ENCODE measurements around the gene HSCB.
"Not testable (repeated sequence)": the region's sequence is repeated elsewhere in the genome, so short reads cannot be mapped to it uniquely, and the experiment has no call there.

HSCB gene

DNA sequence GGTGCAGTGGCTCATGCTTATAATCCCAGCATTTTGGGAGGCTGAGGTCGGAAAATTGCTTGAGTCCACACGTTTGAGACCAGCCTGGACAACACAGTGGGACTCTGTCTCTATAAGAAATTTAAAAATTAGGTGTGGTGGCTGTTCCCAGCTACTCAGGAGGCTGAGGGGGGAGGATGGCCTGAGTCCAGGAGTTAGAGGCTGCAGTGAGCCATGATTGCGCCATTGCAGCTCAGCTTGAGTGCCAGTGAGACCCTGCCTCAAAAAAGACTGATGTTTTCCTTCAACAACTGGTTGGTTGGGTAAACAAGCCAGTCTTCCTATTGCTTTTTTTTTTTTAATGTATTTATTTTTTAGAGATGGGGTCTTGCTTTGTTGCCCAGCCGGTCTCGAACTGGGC is 49.3 kb downstream of the HSCB start:
- no peak for FAIRE-seq
- DNase-seq (ENCODE audit: low spot score), result no peak

DNA sequence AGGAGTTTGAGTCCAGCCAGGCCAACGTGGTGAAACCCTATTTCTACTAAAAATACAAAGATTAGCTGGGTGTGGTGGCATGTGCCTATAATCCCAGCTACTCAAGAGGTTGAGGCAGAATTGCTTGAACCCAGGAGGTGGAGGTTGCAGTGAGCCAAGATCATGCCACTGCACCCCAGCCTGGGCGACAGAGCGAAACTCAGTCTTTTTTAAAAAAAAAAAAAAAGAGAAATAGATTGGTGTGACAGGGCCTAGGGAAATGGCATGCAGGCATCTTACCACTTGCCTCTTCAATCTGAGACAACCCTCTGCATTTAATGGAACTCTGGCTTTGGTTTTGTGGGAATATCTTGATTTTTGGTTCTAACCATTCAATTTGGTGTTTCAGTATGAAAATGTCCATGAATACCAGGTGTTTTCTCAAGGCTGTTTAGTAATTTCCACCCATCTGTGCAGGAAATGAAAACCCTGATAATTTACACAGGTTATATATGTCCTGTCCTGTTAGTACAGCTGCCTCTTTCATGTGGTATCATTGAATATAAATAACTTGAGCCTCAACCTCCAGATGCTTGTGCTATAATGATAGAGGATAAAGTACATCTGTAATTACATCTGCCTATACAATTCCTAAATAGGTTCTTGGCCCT is 50.1 kb downstream of the HSCB start:
- FAIRE-seq, result no peak
- DNase-seq (ENCODE audit: low spot score), result no peak

- no peak for DNase-seq (ENCODE audit: low spot score)
- no peak for FAIRE-seq
These were observed 50.9 kb downstream of the HSCB start for GRCh38 chr22:28792491-28793383.

DNA sequence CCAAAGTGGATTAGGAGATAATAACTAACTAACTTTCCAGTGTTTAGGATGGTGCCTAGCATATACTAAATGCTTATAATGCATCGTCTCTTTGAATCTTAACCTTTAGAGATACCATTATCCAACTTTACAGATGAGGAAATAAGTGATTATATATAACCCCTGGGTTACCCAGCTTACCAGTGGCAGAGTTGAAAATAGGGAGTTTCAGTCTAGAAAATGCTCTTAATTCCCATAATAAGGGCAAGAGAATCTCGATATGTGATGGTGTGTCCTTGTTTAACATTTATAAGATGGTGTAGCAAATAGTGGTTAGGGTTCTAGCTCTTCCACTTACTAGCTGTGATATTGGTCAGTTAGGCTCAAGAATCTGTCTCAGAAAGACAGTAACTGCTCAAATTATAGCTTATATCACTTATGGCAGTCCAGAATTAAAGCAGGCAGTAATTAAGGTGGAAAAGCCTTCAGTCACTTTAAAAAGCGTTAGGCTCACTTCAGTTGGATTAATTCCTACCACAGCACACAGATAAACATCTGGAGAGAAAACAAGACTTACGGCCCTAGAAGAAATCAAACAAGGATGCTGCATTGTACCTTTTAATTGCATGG is 52.2 kb downstream of the HSCB start:
- no peak for DNase-seq (ENCODE audit: low spot score)

DNA sequence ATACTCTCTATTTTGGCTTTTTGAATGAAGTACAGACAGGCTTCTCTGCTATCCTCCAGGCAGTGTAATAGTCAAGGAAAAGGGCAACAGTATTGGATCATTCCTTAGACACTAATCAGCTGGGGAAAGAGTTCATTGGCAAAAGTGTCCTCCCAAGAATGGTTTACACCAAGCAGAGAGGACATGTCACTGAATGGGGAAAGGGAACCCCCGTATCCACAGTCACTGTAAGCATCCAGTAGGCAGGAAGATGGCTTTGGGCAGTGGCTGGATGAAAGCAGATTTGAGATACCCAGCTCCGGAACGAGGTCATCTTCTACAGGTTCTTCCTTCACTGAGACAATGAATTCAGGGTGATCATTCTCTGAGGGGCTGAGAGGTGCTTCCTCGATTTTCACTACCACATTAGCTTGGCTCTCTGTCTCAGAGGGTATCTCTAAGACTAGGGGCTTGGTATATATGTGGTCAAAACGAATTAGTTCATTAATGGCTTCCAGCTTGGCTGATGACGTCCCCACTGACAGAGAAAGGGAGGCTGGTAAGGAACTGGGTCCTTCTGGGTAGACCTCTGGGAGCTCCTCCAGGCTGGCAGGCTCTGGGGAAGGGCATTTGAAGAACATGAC is 53.3 kb downstream of the HSCB start:
- no peak for DNase-seq (ENCODE audit: low spot score)
- FAIRE-seq, result no peak

More for the DNA sequence above, 52.2 kb downstream of the HSCB start:
- no peak for FAIRE-seq

DNA sequence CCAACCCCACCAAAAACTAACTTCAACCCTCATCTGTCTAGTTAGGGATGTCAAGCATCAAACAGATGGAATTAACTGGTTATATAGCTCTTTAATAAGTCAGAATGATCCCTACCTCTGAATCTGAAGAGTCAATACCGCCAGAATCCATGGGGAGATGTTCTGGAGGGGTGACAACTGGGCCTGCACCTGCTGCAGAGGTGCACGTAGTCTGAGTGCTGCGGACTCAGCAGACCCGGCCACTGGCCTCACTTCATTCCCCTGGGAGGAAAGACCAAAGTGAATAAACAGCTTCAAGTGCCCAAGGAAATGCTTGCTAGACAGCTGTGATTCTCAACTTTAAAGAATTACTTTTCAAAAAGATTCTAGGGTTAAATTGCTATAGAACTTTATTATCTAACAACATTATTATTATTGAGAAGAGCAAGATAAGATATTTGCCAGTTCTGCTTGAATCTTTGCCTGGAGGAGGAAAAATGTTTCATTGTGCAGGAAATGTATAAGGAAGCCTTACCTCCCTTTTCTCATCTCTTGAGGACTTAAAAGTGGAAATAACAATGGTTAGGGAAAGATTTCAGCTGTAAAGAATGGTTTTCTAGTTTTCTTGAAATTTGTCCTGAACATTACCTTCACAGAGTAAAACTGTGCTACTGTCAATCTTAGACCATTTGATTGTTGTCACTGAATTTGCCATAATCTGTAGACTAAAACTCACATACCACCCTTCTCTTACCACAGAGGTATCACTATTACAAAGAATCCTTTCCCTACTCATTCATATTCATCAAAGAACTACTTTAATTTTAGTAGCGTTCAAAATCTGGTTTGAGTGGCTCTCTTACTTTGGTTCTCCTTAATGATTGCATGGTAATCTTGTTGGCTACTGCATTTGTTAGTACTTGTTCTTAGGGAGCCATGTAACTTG is 54.4 kb downstream of the HSCB start:
- no peak for FAIRE-seq

GRCh38 chr22:28798810-28799605 is 57.2 kb downstream of the HSCB start:
- FAIRE-seq (no peak), DNase-seq (ENCODE audit: low spot score) (peak; percentile 74)

More for the DNA sequence above, 54.4 kb downstream of the HSCB start:
- no peak for DNase-seq (ENCODE audit: low spot score)

GRCh38 chr22:28799606-28800307 is 57.9 kb downstream of the HSCB start:
- no peak for FAIRE-seq
- DNase-seq (ENCODE audit: low spot score), result peak; percentile 17

- FAIRE-seq, result no peak
- DNase-seq (ENCODE audit: low spot score), result peak; percentile 78
These were observed 58.6 kb downstream of the HSCB start, which contains the start of gene XBP1 for GRCh38 chr22:28800308-28801041. Gene XBP1 (minus strand): TSS chr22:28800569.

GRCh38 chr22:28801845-28802594 is 60.2 kb downstream of the HSCB start:
- DNase-seq (ENCODE audit: low spot score) (no peak), FAIRE-seq (no peak)

DNA sequence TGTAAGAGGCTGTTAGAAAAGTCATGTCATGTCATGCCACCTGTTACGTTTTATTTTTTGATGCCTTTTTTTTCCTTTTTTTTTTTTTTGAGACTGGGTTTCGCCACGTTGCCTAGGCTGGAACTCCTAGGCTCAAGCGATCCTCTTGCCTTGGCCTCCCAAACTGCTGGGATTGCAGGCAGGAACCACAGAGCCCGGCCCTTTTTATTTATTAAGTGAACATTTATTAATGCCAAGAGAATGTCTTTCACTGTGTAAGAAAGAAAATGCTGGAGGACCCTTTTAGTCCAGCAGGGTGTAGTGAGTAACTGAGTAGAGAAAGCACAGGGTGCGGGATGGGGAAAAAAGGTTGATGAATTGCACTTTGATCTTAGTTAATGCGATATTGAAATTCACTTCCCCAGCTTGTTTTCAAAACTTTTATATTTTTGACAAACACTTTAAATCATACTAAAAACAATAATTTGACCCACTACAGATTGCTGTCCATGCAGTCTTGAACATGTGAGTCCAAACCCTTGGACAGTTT is 60.8 kb downstream of the HSCB start:
- no peak for DNase-seq (ENCODE audit: low spot score)
- FAIRE-seq, result no peak

GRCh38 chr22:28805426-28805825 is 63.6 kb downstream of the HSCB start:
- not testable (repeated sequence) for DNase-seq (ENCODE audit: low spot score); FAIRE-seq

Measured in RCC 7860 (cell line).